Activated CD8-positive, alpha-beta memory T cell treated with anti-CD3 and anti-CD28 coated beads, Interleukin-2, amount 10 ng/mL, durations not matched to agents 7 days and 5 days (primary cell): ENCODE data around the gene MINDY4. TPM values are rescaled to one million over a fixed set of nuclear protein-coding genes. Genes with fewer than 3 reads are reported as not detected.

ENCODE experiments used
- ATAC-seq: fragments of 150-1000 bp; cut with Tn5 transposase; one replicate; pipeline ENCODE4 v1.10.0; 2021; ENCODE audit warnings: moderate library complexity
- CTCF ChIA-PET: fragments of 350-600 bp; sonication (Branson Sonifier 250); formaldehyde crosslinking; loops from one replicate; lab custom pipeline; 2021; ENCODE audit warnings: antibody characterized with exemption; lab: Charles Lee
- DNase-seq: peaks from one replicate; pipeline ENCODE4 v3.0.0-alpha.2; 2020
- H3K27ac Mint-ChIP-seq: one replicate; pipeline ENCODE4 v1.8.0; 2021; ENCODE audit warnings: mild to moderate bottlenecking, mixed read lengths
- H3K27me3 Mint-ChIP-seq: one replicate; pipeline ENCODE4 v1.8.0; 2021; ENCODE audit warnings: mixed read lengths
- H3K36me3 Mint-ChIP-seq: one replicate; pipeline ENCODE4 v1.8.0; 2021; ENCODE audit warnings: mild to moderate bottlenecking, mixed read lengths
- H3K4me1 Mint-ChIP-seq: one replicate; pipeline ENCODE4 v1.8.0; 2021; ENCODE audit warnings: mixed read lengths
- H3K4me3 Mint-ChIP-seq: one replicate; pipeline ENCODE4 v1.8.0; 2021; ENCODE audit warnings: mild to moderate bottlenecking, moderate library complexity, mixed read lengths
- H3K9me3 Mint-ChIP-seq: one replicate; pipeline ENCODE4 v1.8.0; 2022; ENCODE audit warnings: low read depth, mixed read lengths
- total RNA-seq, 2 experiments: library from RNA; stranded (reverse); gene quantifications; one replicate each; pipeline ENCODE4 v1.2.3, GENCODE V29; 2021

Gene MINDY4
- total RNA-seq, 2 experiments from 2014 or later: 1.1 to 1.3 TPM

GRCh38 chr7:30911133-30911532 lies 139.9 kb downstream of the MINDY4 start:
- Mint-ChIP-seq H3K4me1 (no peaks in the 10 kb centered on the region), H3K27me3 (no peaks in the 10 kb centered on the region), H3K36me3 (no peaks in the 10 kb centered on the region), H3K4me3 (no peak overlapping the region), H3K27ac (no peak overlapping the region), H3K9me3 (no peaks in the 10 kb centered on the region)
- CTCF ChIA-PET: interaction anchor here (0.9 kb wide), 1 partner anchor 27 kb away, joined by 3 read pairs; no protein-coding TSS in a partner anchor
- DNase-seq (no peak), ATAC-seq (no peak)

- H3K4me3 Mint-ChIP-seq: no peak within 1 kb of the TSS
- ATAC-seq: no peak
- no peak within 1 kb of the TSS for H3K27ac Mint-ChIP-seq
Measured at GRCh38 chr7:30911561-30911969, 140.3 kb downstream of the MINDY4 start, which contains the start of gene AQP1. AQP1 (plus strand) TSS chr7:30911853; CDS start chr7:30911910, 57 bp downstream.

DNA sequence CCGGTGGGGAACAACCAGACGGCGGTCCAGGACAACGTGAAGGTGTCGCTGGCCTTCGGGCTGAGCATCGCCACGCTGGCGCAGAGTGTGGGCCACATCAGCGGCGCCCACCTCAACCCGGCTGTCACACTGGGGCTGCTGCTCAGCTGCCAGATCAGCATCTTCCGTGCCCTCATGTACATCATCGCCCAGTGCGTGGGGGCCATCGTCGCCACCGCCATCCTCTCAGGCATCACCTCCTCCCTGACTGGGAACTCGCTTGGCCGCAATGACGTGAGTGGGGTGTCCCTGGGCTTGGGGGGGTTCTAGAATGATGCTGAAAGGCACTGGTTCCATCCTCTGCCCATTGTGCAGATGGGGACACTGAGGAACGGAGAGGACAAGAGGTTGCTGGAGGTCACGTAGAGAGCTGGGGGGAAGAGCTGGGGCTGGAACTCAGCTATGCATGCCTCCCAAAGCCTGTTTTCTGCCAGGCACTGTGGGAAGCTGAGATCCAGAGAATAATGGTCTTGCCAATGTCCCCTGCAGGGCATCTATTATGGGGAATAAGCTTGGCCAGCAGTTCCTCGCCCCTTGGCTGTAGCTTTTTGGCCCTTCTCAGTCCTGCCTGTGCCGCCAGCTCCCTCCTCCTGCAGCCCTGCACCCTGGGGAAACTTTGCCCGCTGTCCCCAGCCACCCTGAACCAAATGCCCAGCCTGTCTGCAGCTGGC lies 141.0 kb downstream of the MINDY4 start:
- Mint-ChIP-seq H3K4me3 (no peak overlapping the region), H3K9me3 (no peaks in the 10 kb centered on the region), H3K4me1 (no peaks in the 10 kb centered on the region), H3K27me3 (no peaks in the 10 kb centered on the region), H3K27ac (no peak overlapping the region), H3K36me3 (no peaks in the 10 kb centered on the region)
- CTCF ChIA-PET: interaction anchor here (0.9 kb wide), 1 partner anchor 26 kb away, joined by 3 read pairs; no protein-coding TSS in a partner anchor
- DNase-seq (no peak), ATAC-seq (no peak)

More at GRCh38 chr7:30911561-30911969, 140.3 kb downstream of the MINDY4 start, which contains the start of gene AQP1:
- Mint-ChIP-seq H3K9me3 (no peaks in the 10 kb centered on the region), H3K36me3 (no peaks in the 10 kb centered on the region), H3K4me1 (no peaks in the 10 kb centered on the region), H3K27me3 (no peaks in the 10 kb centered on the region)
- CTCF ChIA-PET: interaction anchor here (0.9 kb wide), 1 partner anchor 27 kb away, joined by 3 read pairs; no protein-coding TSS in a partner anchor
- DNase-seq: no peak

- DNase-seq (no peak), ATAC-seq (no peak)
- H3K4me3 Mint-ChIP-seq: no peak overlapping the region
- no peaks in the 10 kb centered on the region for H3K36me3 Mint-ChIP-seq
- no peak overlapping the region for H3K27ac Mint-ChIP-seq
- no peaks in the 10 kb centered on the region for H3K27me3 Mint-ChIP-seq
- CTCF ChIA-PET: interaction anchor here (1.6 kb wide), 1 partner anchor 71 kb away, joined by 3 read pairs; no protein-coding TSS in a partner anchor
- no peaks in the 10 kb centered on the region for H3K4me1 Mint-ChIP-seq
- no peaks in the 10 kb centered on the region for H3K9me3 Mint-ChIP-seq
Measured at GRCh38 chr7:30912731-30912985, 141.4 kb downstream of the MINDY4 start.

DNA sequence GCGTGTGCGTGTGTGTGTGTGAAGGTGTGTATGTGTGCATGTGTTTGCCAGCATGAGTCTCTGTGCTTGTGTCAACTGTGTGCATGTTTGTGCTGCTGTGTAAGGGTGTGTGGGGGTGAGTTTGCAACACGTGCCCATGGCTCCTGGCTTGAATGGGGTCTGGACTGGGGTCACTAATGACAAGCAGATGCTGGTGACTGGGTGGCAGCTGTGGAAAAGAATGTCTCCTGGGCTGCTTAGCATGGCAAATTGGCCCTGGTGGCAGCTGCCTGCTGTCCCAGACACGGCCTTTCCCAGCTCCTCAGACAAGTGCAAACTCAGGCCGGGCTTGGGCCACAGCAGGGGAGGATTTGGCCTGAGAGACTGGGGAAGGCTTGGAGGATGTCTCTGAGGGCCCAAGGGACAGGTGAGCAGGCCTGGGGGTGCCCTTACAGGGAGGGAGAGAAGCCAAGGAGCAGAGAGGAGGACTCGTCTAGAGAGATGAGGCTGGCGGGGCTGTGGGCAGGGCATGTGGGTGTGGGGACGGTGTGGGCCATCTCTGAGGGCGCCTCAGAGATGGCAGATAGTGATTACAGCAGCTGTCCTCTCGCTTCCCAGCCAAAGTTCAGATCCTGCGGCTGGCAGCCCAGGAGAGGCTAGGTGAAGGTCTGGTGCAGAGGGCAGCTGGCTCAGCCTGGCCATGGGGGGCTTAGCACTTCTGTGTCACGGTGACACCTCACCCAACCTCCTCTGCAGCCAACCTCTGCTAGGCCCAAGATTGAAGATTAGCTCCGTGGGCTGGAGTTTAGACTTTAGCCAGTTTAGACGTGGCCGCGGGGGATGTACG lies 142.0 kb downstream of the MINDY4 start:
- H3K4me1 Mint-ChIP-seq: no peaks in the 10 kb centered on the region
- H3K9me3 Mint-ChIP-seq: no peaks in the 10 kb centered on the region
- H3K36me3 Mint-ChIP-seq: no peaks in the 10 kb centered on the region
- no peak overlapping the region for H3K27ac Mint-ChIP-seq
- no peak overlapping the region for H3K4me3 Mint-ChIP-seq
- ATAC-seq: no peak
- CTCF ChIA-PET: interaction anchor here (1.6 kb wide), 1 partner anchor 71 kb away, joined by 3 read pairs; no protein-coding TSS in a partner anchor
- no peaks in the 10 kb centered on the region for H3K27me3 Mint-ChIP-seq
- DNase-seq: no peak

DNA sequence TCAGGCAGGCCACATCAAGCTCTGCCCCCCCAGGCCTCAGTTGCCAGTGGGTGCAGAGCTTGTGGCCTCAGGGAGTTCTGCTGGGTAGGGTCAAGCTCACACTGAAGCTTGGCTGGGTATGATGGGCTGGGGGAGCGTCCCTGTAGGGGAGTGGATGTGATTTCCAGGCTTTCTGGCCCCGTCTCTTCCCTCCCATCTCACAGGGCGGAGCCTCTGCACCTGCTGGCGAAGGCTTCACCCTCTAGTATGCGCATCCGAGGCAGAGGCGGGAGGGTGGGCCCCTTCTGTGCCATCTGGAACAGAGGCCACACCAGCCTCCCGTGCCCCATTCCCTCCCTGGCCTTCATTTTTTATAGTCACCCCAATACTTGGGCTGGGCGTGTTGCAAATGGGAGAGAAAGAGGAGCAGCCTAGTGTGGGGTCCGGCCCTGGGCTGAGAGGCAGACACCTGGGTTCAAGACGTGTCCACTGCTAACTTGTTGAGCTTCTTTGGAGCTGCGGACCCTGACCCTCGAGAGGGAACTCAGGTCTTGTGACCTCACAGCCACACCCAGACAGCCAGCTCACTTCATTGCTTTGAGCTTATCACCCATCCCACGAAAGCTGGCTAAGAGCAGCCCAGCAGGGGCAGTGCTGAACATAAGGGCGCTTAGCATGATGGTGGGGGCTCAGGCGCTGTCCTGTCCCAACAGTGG lies 142.8 kb downstream of the MINDY4 start:
- no peaks in the 10 kb centered on the region for H3K27me3 Mint-ChIP-seq

GRCh38 chr7:30914596-30914995 lies 143.4 kb downstream of the MINDY4 start:
- no peaks in the 10 kb centered on the region for H3K4me1 Mint-ChIP-seq
- ATAC-seq: no peak
- no peaks in the 10 kb centered on the region for H3K36me3 Mint-ChIP-seq
- peak overlapping the region; percentile 32 for H3K27ac Mint-ChIP-seq
- DNase-seq: no peak
- H3K4me3 Mint-ChIP-seq: no peak overlapping the region
- H3K9me3 Mint-ChIP-seq: no peaks in the 10 kb centered on the region
- CTCF ChIA-PET: no interaction called here
- no peaks in the 10 kb centered on the region for H3K27me3 Mint-ChIP-seq

More for the DNA sequence above, 142.8 kb downstream of the MINDY4 start:
- ATAC-seq (no peak), DNase-seq (no peak)
- CTCF ChIA-PET: interaction anchor here (1.6 kb wide), 1 partner anchor 70 kb away, joined by 3 read pairs; no protein-coding TSS in a partner anchor
- Mint-ChIP-seq H3K27ac (no peak overlapping the region), H3K36me3 (no peaks in the 10 kb centered on the region), H3K4me3 (no peak overlapping the region), H3K4me1 (no peaks in the 10 kb centered on the region), H3K9me3 (no peaks in the 10 kb centered on the region)

DNA sequence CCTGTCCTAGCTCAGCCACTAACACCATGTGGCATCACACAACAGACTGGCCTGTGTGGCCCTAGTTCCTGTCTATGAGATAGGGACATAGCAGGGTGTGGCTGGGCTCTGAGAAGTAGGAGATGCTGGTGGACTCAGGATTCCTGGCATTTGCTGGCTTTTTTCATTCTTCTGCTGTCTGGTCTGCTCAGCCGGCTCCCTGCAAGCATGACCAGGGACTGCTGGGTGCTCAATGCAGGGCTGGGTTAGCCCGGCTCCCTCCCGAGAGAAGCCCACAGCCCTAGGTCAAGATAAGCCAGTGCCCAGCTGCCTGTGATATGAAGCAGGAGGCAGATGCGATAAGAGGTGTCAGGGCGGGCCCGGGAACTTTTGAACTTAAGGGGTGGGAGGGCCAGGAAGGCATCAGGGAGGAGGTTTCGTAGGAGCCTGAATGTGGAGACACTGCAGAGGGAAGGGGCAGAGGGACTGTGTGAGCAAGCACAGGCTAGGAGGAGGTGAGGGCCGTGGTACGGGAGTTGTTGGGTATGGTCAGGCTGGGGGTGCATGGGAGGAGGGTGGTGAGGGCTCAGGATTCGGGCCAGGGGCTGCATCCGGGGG lies 143.9 kb downstream of the MINDY4 start:
- H3K27ac Mint-ChIP-seq: no peak overlapping the region
- no peak for DNase-seq
- H3K9me3 Mint-ChIP-seq: no peaks in the 10 kb centered on the region
- H3K4me3 Mint-ChIP-seq: no peak overlapping the region
- H3K36me3 Mint-ChIP-seq: no peaks in the 10 kb centered on the region
- ATAC-seq: peak; percentile 16
- CTCF ChIA-PET: no interaction called here
- no peaks in the 10 kb centered on the region for H3K27me3 Mint-ChIP-seq
- H3K4me1 Mint-ChIP-seq: no peaks in the 10 kb centered on the region

GRCh38 chr7:30915751-30916150 lies 144.5 kb downstream of the MINDY4 start:
- ATAC-seq (no peak), DNase-seq (no peak)
- CTCF ChIA-PET: no interaction called here
- Mint-ChIP-seq H3K4me1 (no peaks in the 10 kb centered on the region), H3K27ac (no peak overlapping the region), H3K4me3 (no peak overlapping the region), H3K9me3 (no peaks in the 10 kb centered on the region), H3K36me3 (no peaks in the 10 kb centered on the region), H3K27me3 (no peaks in the 10 kb centered on the region)

DNA sequence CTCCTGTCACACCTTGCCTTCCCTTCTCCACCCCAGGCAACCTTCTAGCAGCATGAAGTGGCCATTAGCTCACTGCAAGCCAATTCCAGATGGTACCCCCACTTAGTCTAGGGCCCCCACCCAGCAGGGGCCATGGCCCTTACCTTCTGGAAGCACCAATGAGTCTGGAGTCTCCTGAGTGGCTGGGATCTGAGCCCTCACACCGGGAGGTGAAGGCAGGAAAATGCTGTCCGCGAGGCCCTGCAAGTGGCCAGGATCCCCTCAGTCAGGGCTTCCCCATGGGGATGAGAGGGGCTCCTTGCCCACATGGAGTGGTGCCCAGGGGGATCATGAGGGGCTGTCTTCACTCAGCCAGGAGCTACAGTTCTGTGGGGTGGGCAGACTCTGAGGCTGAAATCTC lies 145.0 kb downstream of the MINDY4 start:
- no peak overlapping the region for H3K27ac Mint-ChIP-seq
- no peak overlapping the region for H3K4me3 Mint-ChIP-seq
- DNase-seq (no peak), ATAC-seq (no peak)
- H3K27me3 Mint-ChIP-seq: no peaks in the 10 kb centered on the region
- CTCF ChIA-PET: no interaction called here
- no peaks in the 10 kb centered on the region for H3K4me1 Mint-ChIP-seq
- no peaks in the 10 kb centered on the region for H3K9me3 Mint-ChIP-seq
- no peaks in the 10 kb centered on the region for H3K36me3 Mint-ChIP-seq

DNA sequence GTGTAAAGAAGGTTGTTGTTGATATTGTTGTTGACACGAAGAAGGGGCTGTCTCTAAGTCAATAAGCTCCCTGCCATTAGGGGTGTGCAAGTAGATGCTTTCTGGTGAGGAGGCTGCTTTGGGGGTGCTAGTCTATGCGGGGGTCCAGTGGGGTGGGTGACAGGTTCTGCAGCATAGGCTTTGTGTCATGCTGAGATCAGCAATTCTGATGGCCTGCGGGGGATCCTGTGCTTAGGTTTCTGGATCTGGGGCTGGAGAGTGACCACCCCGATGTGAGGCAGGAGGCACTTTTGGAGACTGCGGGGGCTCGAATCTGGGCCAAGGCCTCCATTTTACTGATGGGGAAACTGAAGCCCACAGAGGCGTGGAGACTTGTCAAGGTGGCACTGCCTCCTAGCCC lies 145.6 kb downstream of the MINDY4 start:
- ATAC-seq (no peak), DNase-seq (no peak)
- CTCF ChIA-PET: no interaction called here
- Mint-ChIP-seq H3K4me1 (no peaks in the 10 kb centered on the region), H3K27ac (no peak overlapping the region), H3K27me3 (no peaks in the 10 kb centered on the region), H3K4me3 (no peak overlapping the region), H3K9me3 (no peaks in the 10 kb centered on the region), H3K36me3 (no peaks in the 10 kb centered on the region)

DNA sequence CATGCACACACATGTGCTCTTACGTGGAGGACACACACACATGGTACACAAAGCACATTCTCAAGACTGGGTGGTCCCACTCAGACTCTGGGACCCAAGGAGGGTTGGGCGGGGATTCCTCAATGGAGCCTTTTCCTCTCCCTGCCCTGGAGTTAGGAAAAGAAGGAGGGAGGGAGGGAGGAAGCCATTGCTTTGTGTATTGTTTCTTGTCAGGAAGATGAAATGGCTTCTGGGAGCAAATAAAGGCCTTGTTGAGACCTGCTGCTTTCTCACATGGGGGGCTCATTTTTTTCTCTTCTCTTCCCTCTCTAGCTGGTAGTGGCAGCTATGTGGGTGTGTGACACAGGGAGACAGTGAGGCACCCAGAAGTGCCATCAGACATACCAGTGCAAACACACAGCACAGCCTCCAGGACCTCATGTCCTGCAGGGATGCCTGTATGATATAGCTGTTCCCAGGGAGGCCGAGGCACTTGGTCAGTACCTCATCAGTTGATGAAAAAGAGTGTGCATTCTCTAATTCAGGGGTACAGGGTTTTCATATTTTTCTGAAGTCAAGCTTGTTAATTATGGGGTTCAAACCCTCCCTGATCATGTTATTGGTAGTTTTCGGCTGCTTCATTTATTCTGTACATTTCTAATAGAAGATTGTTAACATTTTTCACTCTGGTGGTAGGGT lies 146.1 kb downstream of the MINDY4 start:
- no peaks in the 10 kb centered on the region for H3K9me3 Mint-ChIP-seq
- ATAC-seq (no peak), DNase-seq (no peak)

More for the DNA sequence above, 146.1 kb downstream of the MINDY4 start:
- H3K4me3 Mint-ChIP-seq: no peak overlapping the region
- H3K27ac Mint-ChIP-seq: no peak overlapping the region
- H3K4me1 Mint-ChIP-seq: no peaks in the 10 kb centered on the region
- H3K27me3 Mint-ChIP-seq: no peaks in the 10 kb centered on the region
- no peaks in the 10 kb centered on the region for H3K36me3 Mint-ChIP-seq
- CTCF ChIA-PET: no interaction called here
